Measurements from ENCODE around the gene GLI1.

The GLI1 gene

DNA sequence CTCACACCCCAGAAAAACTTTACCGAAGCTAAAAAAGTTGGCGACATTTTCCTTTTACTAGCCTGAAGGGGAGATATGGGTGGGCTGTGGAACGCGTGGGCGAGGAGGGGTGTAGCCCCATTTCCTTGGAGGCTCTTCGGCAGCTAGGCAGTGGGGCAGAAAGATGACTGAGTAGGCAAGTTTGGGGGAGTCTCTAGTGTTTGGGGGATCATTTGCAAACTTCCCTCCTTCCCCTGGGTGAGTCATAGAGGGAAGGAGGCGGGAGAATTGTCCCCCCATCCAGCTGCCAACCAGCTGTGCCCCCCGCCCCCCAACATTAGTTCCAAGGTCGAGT is 2.3 kb downstream of the GLI1 start:
- TF ChIP-seq, protein P1, sequence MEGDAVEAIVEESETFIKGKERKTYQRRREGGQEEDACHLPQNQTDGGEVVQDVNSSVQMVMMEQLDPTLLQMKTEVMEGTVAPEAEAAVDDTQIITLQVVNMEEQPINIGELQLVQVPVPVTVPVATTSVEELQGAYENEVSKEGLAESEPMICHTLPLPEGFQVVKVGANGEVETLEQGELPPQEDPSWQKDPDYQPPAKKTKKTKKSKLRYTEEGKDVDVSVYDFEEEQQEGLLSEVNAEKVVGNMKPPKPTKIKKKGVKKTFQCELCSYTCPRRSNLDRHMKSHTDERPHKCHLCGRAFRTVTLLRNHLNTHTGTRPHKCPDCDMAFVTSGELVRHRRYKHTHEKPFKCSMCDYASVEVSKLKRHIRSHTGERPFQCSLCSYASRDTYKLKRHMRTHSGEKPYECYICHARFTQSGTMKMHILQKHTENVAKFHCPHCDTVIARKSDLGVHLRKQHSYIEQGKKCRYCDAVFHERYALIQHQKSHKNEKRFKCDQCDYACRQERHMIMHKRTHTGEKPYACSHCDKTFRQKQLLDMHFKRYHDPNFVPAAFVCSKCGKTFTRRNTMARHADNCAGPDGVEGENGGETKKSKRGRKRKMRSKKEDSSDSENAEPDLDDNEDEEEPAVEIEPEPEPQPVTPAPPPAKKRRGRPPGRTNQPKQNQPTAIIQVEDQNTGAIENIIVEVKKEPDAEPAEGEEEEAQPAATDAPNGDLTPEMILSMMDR (IDR thresholded peaks at IDR 0.05; ENCODE audit: insufficient read depth, low read depth, low read length, missing control alignments): no peak
- peak overlapping the region; percentile 55 for H3K4me3 ChIP-seq (ENCODE audit: low read length)
- DNase-seq (ENCODE audit: low read depth): peak; percentile 26

DNA sequence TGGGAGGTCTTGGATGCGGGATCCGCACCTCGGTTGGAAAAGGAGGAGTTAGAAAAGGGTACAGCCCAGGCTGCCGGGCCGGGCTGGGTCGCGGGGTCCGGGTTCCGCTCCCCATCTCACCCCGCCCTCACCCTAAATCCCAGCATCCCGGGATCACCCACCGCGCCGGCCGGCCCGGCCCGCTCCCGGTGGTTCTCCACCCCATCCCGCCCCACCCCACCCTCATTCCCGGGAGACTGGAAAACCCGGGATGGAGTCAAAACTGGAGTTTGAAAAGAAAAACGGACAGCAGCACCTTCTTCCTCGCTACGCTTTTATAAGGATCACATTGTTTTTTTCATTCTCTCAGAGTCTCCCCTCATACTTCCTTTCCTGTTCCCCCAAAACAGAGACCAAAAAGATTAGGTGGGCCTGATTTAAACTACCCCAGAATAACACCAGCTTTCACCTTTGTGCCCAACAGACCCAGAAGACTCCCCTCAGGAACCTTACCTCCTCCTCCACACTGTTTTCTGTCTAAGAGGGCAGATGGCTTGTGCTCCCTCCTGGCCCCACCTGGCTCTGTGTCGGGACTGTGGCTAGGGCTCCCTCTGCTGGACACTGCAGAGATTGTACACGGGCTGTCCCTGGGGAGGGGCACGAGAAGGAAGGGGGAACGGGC is 2.8 kb downstream of the GLI1 start:
- TF ChIP-seq, protein P1 (IDR thresholded peaks at IDR 0.05; ENCODE audit: insufficient read depth, low read depth, low read length, missing control alignments): peak; percentile 96
- H3K4me3 ChIP-seq (ENCODE audit: low read length): peak overlapping the region; percentile 55
- DNase-seq (ENCODE audit: low read depth): peak; percentile 89

DNA sequence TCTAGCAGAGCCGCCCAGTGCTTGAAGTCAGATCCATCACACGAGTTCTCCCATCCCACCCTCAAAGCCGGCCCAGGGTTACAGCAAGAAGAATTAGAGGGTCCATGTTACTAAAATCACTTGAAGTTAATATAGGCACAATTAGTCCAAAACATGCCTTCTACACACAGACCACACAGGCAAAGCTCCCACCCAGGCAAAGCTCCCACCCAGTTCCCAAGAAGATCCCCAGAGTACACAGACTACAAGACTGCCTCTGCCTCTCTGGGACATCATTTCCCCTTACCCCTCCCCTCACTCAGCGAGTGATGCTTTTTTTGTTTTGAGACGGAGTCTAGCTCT is 3.3 kb downstream of the GLI1 start:
- DNase-seq (ENCODE audit: low read depth): no peak
- TF ChIP-seq, protein P1 (IDR thresholded peaks at IDR 0.05; ENCODE audit: insufficient read depth, low read depth, low read length, missing control alignments): no peak
- no peak overlapping the region for H3K4me3 ChIP-seq (ENCODE audit: low read length)

DNA sequence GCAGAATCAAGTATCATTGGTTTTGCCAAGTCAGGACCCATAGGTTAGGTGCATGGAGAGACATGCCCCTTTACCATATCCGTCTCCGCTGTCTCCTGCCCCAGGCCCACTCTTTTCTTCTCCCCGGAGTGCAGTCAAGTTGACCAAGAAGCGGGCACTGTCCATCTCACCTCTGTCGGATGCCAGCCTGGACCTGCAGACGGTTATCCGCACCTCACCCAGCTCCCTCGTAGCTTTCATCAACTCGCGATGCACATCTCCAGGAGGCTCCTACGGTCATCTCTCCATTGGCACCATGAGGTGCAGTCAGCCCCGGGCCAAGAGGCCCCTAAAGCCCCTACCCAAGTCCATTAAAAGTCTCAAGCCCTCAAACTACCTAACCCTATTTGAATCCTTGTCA is 5.0 kb downstream of the GLI1 start:
- no peak overlapping the region for H3K4me3 ChIP-seq (ENCODE audit: low read length)

DNA sequence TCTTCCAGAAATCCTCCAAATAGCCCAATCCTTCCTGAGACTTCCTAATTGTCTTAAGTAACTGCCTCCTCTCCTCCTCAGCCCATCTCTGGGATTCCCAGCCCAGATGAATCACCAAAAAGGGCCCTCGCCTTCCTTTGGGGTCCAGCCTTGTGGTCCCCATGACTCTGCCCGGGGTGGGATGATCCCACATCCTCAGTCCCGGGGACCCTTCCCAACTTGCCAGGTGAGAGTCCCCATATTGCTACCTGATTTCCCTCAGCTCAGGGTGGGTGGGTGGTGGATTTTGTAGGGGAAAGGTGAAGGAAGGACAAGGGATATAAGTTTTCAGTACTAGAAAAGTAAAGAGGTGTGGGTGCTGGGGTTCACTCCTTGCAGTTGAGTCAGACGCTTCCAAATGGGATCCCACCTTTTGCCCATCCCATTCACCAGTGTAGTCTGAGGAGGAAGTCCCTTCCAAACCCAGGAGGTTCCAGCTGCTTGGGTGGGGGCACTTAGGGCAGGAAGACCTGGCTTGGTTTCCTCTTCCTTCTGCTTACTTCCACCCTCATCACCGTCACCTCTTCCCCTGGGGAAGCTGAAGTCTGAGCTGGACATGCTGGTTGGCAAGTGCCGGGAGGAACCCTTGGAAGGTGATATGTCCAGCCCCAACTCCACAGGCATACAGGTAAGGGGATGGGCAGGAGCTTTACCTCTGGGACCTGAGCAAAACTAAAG is 5.6 kb downstream of the GLI1 start:
- no peak overlapping the region for H3K4me3 ChIP-seq (ENCODE audit: low read length)
- TF ChIP-seq, protein P1 (IDR thresholded peaks at IDR 0.05; ENCODE audit: insufficient read depth, low read depth, low read length, missing control alignments): no peak
- no peak for DNase-seq (ENCODE audit: low read depth)

More for the DNA sequence above, 5.0 kb downstream of the GLI1 start:
- no peak for DNase-seq (ENCODE audit: low read depth)
- TF ChIP-seq, protein P1 (IDR thresholded peaks at IDR 0.05; ENCODE audit: insufficient read depth, low read depth, low read length, missing control alignments): no peak

DNA sequence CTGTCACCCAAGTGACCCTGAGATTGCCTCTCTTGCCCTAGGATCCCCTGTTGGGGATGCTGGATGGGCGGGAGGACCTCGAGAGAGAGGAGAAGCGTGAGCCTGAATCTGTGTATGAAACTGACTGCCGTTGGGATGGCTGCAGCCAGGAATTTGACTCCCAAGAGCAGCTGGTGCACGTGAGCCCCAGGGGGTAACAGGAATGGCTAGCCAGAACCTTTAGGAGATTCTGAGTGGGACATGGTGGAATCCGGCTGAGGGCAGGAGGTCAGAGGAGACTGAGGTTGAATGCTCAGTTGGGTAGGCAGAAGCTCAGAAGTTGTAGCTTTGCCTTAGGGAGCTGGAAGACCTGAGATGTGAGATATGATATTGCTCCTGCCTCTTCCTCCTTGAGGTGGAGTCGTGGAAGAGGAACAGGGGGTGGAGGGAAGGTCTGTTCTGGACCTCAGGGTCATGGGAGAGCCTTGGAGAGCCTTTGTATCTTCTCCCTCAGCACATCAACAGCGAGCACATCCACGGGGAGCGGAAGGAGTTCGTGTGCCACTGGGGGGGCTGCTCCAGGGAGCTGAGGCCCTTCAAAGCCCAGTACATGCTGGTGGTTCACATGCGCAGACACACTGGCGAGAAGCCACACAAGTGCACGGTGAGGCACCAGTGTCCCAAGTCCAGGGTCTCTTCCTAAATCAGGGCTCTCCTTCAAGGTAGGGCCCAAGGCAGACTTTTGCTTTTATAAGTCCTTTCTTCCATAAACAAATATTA is 6.3 kb downstream of the GLI1 start:
- no peak for DNase-seq (ENCODE audit: low read depth)
- no peak overlapping the region for H3K4me3 ChIP-seq (ENCODE audit: low read length)
- TF ChIP-seq, protein P1 (IDR thresholded peaks at IDR 0.05; ENCODE audit: insufficient read depth, low read depth, low read length, missing control alignments): no peak
